WI38 (cell line): ENCODE data around the gene ABHD2.
"Not testable (repeated sequence)": the region's sequence is repeated elsewhere in the genome, so short reads cannot be mapped to it uniquely, and the experiment has no call there.

Experiments used
- H3K4me3 ChIP-seq: 2 replicates; pipeline ENCODE4 v1.5.1; 2011; ENCODE audit warnings: low read depth, mild to moderate bottlenecking, control low read depth, low read length
- CTCF ChIP-seq: IDR thresholded peaks from 2 replicates; pipeline ENCODE4 v1.5.1; 2012; ENCODE audit warnings: low read depth, mild to moderate bottlenecking, control low read depth, low read length

Gene ABHD2

GRCh38 chr15:89077750-89078149 lies 10.5 kb upstream of the ABHD2 start:
- no peak for TF ChIP-seq CTCF
- H3K4me3 ChIP-seq: no peak overlapping the region

GRCh38 chr15:89078851-89079810 lies 9.1 kb upstream of the ABHD2 start:
- TF ChIP-seq CTCF: no peak
- H3K4me3 ChIP-seq: no peak overlapping the region

GRCh38 chr15:89081878-89082277 lies 6.4 kb upstream of the ABHD2 start:
- H3K4me3 ChIP-seq: no peak overlapping the region
- TF ChIP-seq CTCF: no peak

- no peak for TF ChIP-seq CTCF
- H3K4me3 ChIP-seq: no peak overlapping the region
Measured at GRCh38 chr15:89083246-89083645, 5.0 kb upstream of the ABHD2 start.

- no peak for TF ChIP-seq CTCF
- no peak overlapping the region for H3K4me3 ChIP-seq
Measured at GRCh38 chr15:89085289-89085926, 2.8 kb upstream of the ABHD2 start.

- H3K4me3 ChIP-seq: not testable (repeated sequence)
Measured at GRCh38 chr15:89085933-89086332, 2.3 kb upstream of the ABHD2 start.

- not testable (repeated sequence) for H3K4me3 ChIP-seq
Measured at GRCh38 chr15:89086390-89086789, 1.9 kb upstream of the ABHD2 start.

GRCh38 chr15:89087161-89087829 lies 961 bp upstream of the ABHD2 start:
- peak overlapping the region; percentile 46 for H3K4me3 ChIP-seq

More at GRCh38 chr15:89087161-89087829, 961 bp upstream of the ABHD2 start:
- no peak for TF ChIP-seq CTCF
